Breast epithelium (tissue), 3 donors: ENCODE data around the gene FCF1.

Source experiments
- CTCF ChIP-seq, 3 donors: fragments of 450-650 bp; IDR thresholded peaks; one replicate each; pipeline ENCODE4 v1.5.1; 2016 to 2017; ENCODE audit warnings: antibody characterized with exemption in 3 of 3, mild to moderate bottlenecking in 3 of 3, moderate library complexity in 3 of 3
- POLR2A ChIP-seq: fragments of 450-650 bp; IDR thresholded peaks from one replicate; pipeline ENCODE4 v1.6.1; 2016; ENCODE audit warnings: antibody characterized with exemption, mild to moderate bottlenecking, moderate library complexity
- POLR2AphosphoS5 ChIP-seq, 3 donors: sonication (generic); formaldehyde crosslinking; IDR thresholded peaks; one replicate each; pipeline ENCODE4 v1.6.1; 2017; ENCODE audit warnings: antibody characterized with exemption in 3 of 3

GRCh38 chr14:74669256-74669655 is 43.7 kb upstream of the FCF1 start:
- TF ChIP-seq CTCF (IDR thresholded peaks at IDR 0.05) (no peak), POLR2AphosphoS5 (IDR thresholded peaks at IDR 0.05) (no peak), POLR2A (no peak)
